ENCODE measurements around the gene SH2D7.

Gene SH2D7

GRCh38 chr15:78093242-78094020, 1.1 kb downstream of the SH2D7 start:
- no peak for TF ChIP-seq CTCF (IDR thresholded peaks at IDR 0.05; ENCODE audit: control insufficient read depth, extremely low read depth, insufficient read depth)
- no peak for DNase-seq (ENCODE audit: low read depth)
- H3K4me3 ChIP-seq (ENCODE audit: low read depth, low read length) = no peak overlapping the region

GRCh38 chr15:78097667-78098066, 5.3 kb downstream of the SH2D7 start:
- TF ChIP-seq CTCF (IDR thresholded peaks at IDR 0.05; ENCODE audit: control insufficient read depth, extremely low read depth, insufficient read depth) = no peak
- DNase-seq (ENCODE audit: low read depth) = no peak
- H3K4me3 ChIP-seq (ENCODE audit: low read depth, low read length) = no peak overlapping the region

- no peak overlapping the region for H3K4me3 ChIP-seq (ENCODE audit: low read depth, low read length)
- no peak for DNase-seq (ENCODE audit: low read depth)
- TF ChIP-seq CTCF (IDR thresholded peaks at IDR 0.05; ENCODE audit: control insufficient read depth, extremely low read depth, insufficient read depth) = no peak
Measured at GRCh38 chr15:78098131-78098755, 5.9 kb downstream of the SH2D7 start.

- H3K4me3 ChIP-seq (ENCODE audit: low read depth, low read length) = no peak overlapping the region
- no peak for TF ChIP-seq CTCF (IDR thresholded peaks at IDR 0.05; ENCODE audit: control insufficient read depth, extremely low read depth, insufficient read depth)
- DNase-seq (ENCODE audit: low read depth) = no peak
Measured at GRCh38 chr15:78100886-78101285, 8.5 kb downstream of the SH2D7 start.

GRCh38 chr15:78101423-78102105, 9.2 kb downstream of the SH2D7 start:
- DNase-seq (ENCODE audit: low read depth) = peak; percentile 22
- no peak overlapping the region for H3K4me3 ChIP-seq (ENCODE audit: low read depth, low read length)
- TF ChIP-seq CTCF (IDR thresholded peaks at IDR 0.05; ENCODE audit: control insufficient read depth, extremely low read depth, insufficient read depth) = no peak

- no peak for TF ChIP-seq CTCF (IDR thresholded peaks at IDR 0.05; ENCODE audit: control insufficient read depth, extremely low read depth, insufficient read depth)
Measured at GRCh38 chr15:78102211-78102610, 9.8 kb downstream of the SH2D7 start.

More at GRCh38 chr15:78102211-78102610, 9.8 kb downstream of the SH2D7 start:
- no peak for DNase-seq (ENCODE audit: low read depth)
- H3K4me3 ChIP-seq (ENCODE audit: low read depth, low read length) = no peak overlapping the region

All from LNCaP clone FGC (cell line).